Measurements from ENCODE around the gene IZUMO2.

DNA sequence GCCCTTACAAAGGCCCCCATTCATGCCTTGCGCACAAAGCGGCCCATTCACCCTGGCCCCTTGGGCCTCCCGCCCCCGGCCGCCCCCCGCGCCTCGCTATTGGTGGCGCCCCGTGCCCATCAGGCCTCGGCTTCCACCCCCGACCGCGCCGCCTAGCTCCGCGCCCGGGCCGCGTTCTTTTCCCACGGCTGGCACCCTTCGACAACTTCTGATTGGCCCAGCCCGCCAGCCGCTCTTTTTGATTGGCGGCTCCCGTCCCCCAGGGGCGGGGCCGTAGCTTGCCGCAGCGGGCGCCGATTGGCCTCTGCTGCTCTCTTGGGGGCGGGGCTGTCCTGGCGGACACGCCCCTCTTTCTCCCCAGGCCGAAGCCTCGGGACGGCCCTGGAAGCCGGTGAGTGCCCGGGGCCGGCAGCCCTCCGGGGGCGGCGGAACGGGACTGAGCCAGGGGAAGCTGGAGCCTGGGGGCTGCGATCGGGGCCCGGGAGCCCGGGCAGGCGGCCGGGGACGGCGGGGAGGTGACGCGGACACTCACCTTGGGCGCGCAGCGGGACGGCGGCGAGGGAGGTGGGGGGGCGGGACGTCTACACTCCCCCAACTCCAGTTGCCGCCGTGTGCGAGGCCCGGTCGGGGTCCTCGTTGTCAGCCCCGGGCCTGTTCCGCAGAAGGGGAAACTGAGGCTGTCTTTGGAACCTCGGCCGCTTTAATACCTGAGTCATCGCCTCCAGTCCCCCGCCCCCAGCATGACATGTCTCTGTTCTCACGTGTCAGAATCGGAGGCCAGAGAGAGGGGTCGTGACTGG is 40.4 kb upstream of the IZUMO2 start, which contains the start of gene MYH14:
- TF ChIP-seq CTCF (IDR thresholded peaks at IDR 0.05), result peak in 2 of 7 experiments; percentile 24 to 37
- peak in 2 of 3 donors; percentile 60 to 65 for TF ChIP-seq POLR2A (IDR thresholded peaks at IDR 0.05)

Measured in body of pancreas (tissue), 4 donors.